ENCODE data around the gene LYG1. TPM values are rescaled to one million over a fixed set of nuclear protein-coding genes. Genes with fewer than 3 reads are reported as not detected.
A peak's percentile ranks its signal among the peaks of the same experiment; 100 is the strongest.
"Not testable (repeated sequence)": the region's sequence is repeated elsewhere in the genome, so short reads cannot be mapped to it uniquely, and the experiment has no call there.

Gene LYG1
- total RNA-seq, result 1.6 TPM

DNA sequence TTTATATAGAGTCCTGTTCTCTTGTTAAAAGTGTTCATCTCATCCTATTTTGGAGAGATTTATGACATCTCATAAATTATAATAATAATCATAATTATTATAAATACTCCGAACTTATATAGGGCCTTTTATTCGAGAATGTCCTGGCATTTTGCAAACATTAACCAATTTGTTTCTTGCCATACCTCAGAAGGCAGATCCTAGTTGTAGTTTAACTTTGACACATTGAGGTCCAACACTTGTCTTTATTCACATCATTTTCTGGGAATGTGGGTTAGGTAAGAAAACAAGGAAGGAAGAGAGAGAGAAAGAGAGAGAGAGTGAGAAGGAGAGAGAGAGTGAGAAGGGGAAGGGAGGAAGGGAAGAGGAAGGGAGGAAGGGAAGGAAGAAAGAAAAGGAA lies at the start of gene LYG1:
Gene LYG1 (minus strand): TSS at position 101 of the 400 bp plus-strand sequence. CDS start 5,527 bp downstream, outside the sequence.
- not testable (repeated sequence) for DNase-seq (ENCODE audit: low spot score)

DNA sequence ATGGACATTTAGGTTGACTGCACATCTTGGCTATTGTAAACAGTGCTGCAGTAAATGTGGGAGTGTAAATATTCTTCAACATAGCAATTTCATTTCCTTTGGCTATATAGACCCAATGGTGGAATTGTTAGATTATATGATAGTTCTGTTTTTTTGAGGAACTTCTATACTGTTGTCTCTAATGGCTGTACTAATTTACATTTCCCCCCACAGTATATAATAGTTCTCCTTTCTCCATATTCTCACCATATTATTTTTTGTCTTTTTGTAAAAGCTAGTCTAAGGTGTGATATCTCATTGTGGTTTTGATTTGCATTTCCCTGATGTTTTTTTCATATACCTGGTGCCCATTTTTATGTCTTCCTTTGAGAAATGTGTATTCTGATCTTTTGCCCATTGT lies 49.2 kb upstream of the LYG1 start:
- DNase-seq (ENCODE audit: low spot score), result no peak

DNA sequence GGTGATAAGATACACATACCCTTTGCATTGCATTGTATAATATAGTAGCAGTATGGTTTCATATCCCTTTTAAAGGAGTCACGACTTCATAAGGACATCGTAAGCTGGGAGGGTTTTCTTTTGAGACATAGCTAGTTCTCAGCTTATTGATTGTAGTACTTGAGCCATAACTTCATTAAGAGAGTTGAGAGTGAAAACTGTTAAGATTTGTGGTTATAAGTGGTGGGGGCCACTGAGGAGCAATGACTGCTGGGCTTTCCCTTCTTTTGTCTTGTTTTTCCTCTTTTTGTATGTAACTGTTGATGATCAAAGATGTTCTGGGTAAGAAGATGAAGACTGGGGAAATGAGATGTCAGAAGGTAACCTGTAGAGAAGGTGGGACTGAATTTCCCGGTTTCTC lies 47.2 kb upstream of the LYG1 start:
- DNase-seq (ENCODE audit: low spot score), result no peak

DNA sequence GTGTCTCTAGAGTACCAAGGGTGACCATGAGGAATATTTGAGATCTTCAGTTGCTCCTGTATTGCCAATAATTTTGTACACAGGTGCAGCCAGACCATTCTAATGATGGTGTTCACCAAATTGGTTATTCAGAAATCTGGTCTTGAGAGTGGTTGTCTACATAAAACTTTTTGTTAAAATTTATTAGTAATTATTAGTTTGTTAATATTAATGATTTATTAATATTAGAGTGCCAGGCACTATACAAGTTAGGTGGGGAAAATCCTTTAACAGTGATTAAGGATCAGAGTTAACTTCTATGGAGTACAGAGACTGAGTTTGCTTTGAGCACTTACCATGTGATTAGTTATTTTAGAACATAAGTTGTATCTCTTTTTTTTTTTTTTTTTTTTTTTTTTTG lies 45.2 kb upstream of the LYG1 start:
- no peak for DNase-seq (ENCODE audit: low spot score)

DNA sequence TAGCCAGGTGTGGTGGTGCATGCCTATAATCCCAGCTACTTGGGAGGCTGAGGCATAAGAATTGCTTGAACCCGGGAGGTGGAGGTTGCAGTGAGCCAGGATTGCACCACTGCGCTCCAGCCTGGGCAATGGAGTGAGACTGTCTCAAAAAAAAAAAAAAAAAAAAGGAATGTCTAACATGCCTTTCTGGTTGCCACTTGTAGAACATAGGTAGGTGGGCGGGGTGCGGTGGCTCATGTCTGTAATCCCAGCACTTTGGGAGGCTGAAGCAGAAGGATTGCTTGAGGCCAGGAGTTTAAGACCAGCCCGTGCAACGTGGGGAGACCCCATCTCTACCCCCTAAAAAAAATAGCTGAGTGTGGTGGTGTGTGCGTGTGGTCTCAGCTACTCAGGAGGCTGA lies 44.4 kb upstream of the LYG1 start:
- DNase-seq (ENCODE audit: low spot score), result not testable (repeated sequence)

DNA sequence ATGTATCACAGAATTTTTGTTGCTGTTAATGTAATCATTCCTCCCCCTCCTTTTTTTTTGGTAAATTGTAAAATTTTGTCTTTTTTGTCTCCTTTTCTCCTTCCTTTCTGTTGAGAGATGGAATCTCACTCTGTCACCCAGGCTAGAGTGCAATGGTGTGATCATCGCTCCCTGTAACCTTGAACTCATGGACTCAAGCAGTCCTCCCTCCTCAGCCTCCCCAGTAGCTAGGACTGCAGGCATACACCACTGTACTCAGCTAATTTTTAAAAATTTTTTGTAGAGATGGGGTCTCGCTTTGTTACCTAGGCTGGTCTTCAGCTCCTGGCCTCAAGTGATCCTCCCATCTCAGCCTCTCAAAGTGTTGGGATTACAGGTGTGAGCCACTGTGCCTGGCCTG lies 41.5 kb upstream of the LYG1 start:
- DNase-seq (ENCODE audit: low spot score), result no peak

DNA sequence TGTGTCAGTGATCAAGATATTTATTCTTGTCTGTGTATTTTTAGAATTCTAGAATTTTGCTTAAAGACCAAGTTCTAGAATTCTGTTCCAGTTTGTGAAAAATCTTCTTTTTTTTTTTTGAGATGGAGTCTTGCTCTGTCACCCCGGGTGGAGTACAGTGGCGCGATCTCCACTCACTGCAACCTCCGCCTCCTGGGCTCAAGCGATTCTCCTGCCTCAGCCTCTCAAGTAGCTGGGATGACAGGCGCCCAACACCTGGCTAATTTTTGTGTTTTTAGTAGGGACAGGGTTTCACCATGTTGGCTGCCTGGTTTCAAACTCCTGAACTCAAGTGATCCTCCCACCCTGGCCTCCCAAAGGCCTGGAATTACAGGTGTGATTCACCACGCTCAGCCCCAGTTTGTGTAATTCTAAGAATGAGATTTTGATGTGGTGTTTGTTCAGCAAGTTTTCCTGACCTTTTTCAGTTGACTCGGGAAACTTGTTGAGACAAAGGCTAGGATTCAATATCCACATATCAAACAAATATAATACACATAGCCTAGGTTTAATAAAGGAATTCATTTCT lies 39.8 kb upstream of the LYG1 start:
- no peak for DNase-seq (ENCODE audit: low spot score)

DNA sequence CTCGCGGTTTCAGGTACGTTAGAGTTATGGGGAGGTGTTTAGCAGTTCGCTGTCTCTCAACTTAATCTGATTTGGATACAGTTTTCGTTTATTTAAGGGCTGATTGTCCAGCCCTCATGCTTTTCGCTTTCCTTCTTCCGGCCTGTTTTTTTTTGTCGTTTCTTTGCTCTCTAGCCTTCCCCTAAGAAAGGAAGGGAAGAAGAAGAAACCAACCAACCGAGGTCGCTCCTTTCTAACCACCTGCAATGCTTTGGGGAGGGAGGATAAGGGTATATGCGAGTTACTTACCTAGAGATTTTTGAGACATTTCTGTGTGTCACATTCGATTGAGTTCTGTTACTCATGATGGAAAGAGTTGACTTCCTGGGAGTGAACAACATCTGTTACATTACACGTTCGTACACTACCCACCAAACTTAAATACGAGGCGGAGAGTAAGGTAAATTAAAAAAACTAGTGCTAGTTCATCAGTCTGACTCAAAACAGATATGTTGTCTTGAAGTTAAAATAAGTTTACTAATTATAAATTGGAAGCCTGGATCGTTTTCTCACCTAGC lies 37.1 kb upstream of the LYG1 start:
- no peak for DNase-seq (ENCODE audit: low spot score)

DNA sequence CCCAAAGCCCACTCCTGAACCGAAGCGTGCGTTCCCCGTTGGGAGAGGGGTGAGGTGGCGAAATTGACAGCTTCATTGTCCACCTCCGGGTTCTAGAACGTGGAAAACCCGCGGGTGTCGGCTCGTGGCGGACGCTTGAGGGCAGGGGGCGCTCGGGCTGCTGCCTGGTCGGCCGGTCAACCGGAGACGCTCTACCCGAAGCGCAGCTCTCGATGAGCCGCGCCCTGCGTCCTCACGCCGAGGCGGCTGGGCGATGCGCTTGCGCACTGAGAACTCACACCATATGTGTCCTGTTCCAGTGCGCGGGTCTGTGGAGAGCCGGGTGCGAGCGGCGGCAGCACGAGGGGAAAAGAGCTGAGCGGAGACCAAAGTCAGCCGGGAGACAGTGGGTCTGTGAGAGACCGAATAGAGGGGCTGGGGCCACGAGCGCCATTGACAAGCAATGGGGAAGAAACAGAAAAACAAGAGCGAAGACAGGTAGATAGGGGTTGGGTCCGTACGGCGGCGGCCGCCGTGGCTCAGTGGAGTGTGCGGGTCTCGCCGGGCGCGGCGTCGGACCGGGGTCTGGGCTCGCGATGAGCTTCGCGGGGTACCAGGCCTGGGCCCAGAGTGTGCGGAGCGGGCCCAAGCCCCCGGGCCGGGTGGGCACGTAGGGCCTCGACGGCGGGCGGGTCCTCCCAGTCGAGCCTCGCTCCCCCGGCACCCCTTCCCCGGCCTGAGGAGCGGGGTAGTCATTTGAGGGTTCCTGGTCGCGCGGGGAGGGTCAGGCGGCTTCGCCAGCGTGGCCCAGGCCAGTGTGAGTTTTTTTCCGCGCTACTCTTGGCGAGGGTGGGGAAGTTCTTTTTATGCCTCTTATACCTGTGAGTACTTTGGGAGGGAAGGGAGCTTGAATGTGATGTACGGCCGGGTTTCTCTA lies 36.4 kb upstream of the LYG1 start, which contains the start of gene EIF5B:
Gene EIF5B (plus strand): TSS at position 277 of the 916 bp plus-strand sequence. CDS start 166 bp downstream, at position 443.
- peak; percentile 97 for DNase-seq (ENCODE audit: low spot score)

DNA sequence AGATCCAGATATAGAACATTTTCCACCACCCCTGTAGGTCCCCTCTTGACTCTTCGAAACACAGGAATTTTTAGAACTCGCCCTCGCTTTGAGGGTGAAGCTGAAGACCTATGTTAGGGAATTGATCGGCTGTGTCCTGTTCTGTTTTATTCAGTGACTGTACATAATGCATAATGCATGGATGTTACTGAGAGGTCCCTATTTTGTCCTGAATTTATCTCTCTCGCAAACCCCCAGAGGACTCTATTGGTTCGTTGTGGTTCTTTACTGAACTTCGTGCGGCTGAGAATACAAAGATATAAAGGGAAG lies 35.8 kb upstream of the LYG1 start:
- DNase-seq (ENCODE audit: low spot score), result no peak

DNA sequence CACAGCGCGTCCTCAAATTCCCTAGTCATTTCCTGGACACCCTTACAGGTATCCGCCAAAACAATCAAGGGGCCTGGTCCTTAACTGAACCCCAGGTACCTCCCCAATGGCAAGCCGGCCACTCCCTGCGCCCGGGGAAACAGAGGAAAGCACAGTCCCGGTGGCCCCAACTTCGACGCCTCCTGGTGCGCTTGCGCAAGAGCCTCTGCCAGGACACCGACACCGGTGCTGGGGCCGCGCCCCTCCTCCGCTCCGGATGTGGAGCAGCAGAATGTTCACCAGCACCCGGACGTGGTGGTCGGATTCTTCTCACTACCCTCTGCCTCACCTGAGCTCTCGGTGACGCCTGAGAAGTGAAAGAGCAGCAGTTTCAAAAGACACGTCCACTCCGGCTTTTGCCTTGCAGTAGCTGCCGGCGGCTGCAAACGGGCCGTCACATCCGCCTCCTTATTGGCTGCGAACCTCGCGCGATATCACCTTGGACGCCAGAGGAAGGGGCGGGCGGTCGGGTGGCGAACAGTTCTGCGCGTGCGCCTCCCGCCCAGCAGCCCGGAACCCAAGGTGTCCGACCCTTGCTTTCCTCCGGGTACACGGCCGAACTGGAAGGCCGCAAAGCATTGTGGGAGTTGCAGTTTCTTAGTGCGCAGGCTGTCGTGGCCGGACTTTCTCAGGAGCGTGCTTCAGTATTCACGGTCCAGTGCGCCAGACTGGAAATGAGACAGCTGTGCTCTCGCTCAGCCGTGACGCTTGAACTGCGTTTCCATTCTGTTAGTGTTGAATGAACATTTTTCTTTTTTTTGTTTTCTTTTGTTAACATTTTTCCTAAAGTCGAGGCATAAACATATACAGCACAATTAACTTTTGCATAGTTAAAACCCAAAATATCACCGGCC lies 35.2 kb upstream of the LYG1 start, which contains the start of gene TXNDC9:
Gene TXNDC9 (minus strand): TSS at position 423 of the 893 bp plus-strand sequence. CDS start 3,123 bp downstream, outside the sequence.
- peak; percentile 99 for DNase-seq (ENCODE audit: low spot score)

DNA sequence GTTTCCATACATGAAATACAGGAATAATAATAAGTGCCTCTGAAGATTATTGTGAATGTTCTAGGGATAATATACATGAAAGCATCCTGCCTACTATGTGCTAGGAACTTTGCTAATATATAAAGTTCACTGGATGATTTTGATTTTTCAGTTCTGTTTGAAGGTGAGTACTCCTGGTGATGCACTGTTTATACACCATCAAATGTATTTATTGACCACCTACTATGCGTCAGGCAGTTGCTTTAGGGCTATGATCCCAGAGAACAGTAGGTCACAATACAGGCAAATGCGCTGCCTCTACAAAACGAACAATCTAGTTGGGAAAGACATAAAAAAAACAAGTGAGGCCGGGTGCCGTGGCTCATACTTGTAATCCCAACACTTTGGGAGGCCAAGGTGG lies 24.4 kb upstream of the LYG1 start:
- no peak for DNase-seq (ENCODE audit: low spot score)

DNA sequence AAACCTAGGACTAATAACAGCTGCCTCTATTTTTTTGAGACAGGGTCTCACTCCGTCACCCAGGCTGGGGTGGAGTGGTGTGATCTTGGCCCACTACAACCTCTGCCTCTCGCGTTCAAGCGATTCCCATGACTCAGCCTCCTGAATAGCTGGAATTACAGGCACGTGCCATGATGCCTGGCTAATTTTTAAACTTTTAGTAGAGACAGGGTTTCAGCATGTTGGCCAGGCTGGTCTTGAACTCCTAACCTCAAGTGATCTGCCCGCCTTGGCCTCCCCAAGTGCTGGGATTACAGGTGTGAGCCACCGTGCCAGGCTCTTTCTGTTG lies 16.8 kb upstream of the LYG1 start:
- DNase-seq (ENCODE audit: low spot score), result not testable (repeated sequence)

DNA sequence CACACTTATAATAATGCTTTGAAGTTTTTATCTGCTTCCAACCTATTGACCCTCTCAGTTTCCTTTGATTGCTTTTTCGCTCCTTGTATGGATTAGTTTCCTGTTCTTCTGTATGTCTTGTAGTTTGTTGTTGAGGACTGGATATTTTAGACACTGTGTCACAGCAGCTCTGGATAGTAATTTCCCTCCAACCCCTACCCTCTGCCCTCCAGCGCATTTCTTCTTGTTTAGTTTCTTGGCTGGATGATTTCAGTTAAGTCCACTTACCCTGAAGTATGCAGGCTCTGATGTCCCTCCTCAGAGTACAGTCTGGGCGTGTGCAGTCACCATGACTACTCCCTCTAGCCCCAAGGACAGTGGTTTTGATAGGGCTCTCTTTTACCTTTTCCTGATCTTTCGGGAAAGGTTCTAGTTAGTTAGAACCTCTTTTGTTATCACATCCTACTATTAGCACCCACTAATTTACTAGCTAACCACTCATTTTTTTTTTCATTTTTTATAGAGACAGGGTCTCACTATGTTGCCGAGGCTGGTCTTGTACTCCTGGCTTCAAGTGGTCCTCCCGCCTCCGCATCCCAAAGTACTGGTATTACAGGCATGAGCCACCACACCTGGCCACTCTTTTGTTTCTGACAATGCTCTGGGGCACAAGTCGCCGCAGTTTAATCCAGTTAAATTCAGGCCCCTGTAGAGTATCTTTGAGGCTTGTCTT lies 16.3 kb upstream of the LYG1 start:
- no peak for DNase-seq (ENCODE audit: low spot score)

DNA sequence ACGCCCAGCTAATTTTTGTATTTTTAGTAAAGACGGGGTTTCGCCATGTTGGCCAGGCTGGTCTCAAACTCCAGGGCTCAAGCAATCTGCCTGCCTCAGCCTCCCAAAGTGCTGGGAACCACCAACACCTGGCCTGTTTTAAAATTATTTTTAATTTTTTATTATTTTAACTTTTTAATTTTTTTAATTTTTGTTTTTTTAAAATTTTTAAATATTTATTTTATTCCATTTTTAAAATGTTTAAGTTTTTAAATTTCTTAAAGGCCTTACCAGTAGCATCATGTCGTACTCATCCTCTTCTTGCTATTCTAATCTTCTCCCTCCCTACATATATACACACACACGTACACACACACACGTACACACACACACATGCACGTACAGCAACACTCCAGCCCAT lies 1.4 kb downstream of the LYG1 start:
- DNase-seq (ENCODE audit: low spot score), result no peak

DNA sequence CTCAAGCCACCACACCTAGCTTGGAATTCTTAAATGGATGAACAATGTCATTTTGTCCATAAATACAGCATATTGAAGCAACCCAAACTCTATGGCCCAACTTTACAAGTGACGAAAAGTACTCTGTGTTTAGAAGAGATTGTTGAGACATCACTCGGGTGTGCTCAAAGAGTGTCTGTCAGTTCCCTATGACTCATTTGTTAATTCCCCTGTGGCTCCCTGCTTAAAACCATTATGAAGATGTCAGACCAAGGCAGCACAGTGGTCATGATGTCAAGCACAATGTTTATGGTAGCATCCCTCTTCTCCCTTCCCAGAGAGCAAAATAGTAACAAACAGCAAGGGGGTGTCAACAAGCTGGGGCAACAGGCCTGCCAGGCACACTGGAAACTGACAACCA lies 3.0 kb downstream of the LYG1 start:
- DNase-seq (ENCODE audit: low spot score), result no peak

DNA sequence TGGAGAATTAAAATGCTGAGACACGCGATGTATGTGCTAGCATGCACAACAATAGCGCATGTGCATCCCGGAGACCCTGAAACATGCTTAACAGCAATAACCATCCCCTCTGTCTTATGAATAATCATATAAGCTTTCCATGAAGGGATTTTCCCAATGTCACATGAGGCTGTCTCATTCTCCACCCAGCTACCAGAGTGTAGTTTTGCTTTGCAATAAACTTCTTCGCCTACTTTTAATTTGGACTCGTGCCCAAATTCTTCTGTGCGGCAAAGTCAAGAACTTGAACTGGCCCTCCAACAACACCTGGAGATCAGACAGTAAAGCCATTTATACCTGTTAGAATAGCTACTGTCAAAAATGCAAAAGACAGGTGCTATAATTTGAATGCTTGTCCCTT lies 15.5 kb downstream of the LYG1 start:
- DNase-seq (ENCODE audit: low spot score), result no peak

DNA sequence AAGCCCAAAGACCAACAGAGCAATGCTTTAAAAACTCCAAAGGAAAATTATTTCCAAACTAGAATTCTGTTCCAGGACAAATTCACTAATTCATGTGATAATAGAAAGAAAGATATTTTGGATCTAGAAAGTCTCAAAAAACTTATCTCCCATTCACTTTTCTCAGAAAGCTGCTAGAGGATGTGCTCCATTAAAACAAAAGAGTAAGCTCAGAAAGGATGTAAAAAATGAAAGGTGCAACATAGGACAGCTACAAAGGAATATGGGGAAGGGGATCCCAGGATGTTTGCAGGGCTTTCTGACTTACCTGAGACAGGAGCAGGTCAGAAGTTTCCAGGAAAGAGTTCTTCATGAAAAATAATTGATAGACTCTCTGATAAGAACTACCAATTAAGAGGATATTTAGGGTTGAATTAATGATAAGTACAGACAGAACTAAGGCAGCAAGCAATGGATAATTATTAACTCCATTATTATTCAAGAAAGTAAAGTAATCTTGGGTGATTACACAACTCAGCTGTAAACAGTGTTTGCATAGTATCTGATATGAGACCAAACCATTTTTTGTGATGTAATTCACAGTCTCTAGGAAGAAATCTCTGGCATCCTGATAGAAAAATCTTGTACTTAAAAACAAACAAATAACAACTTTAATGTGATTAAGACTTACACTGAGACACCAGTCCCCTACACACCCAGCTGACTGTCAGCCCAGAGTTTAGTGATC lies 20.9 kb downstream of the LYG1 start:
- DNase-seq (ENCODE audit: low spot score), result no peak

DNA sequence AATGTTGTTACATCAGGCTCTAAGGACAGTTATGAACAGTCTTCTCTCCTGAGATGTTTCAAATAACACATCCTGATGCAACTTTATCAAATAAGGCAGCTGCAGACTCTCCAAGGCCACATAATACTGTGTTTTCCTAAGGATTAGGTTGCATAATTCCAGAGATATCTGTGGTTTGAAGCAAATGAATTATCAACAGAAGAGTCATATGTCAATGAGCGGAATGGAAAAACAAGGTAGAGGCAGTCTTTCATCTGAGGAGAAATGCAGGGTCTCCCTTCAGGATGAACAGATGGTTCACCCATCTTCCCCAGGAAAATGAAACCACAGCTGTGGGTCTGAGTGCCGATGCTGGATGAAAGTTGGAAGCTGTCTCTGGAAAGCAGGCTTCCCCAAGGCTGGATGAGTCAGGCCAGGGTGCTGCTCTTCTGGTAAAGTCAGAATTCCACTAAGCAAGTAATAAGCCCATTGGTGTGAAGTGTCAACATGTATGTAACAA lies 22.2 kb downstream of the LYG1 start:
- no peak for DNase-seq (ENCODE audit: low spot score)

DNA sequence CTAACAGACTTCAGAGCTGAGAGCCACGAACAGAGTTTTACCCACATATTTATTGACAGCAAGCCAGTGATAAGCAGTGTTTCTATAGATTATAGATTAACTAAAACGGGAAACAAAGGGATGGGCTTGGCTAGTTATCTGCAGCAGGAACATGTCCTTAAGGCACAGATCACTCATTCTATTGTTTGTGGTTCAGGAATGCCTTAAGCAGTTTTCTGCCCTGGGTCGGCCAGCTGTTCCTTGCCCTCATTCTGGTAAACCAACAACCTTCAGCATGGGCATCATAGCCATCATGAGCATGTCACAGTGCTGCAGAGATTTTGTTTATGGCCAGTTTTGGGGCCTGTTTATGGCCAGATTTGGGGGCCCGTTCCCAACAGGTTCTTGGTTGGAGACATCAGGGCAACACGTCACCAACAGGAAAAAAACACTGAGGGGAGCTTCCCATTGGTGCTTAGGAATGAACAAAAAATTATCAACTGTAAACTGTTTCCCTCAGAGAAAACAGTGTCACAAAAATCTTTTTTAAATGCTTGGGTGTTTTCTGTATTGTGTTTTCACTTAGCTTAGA lies 22.7 kb downstream of the LYG1 start:
- DNase-seq (ENCODE audit: low spot score), result not testable (repeated sequence)
